SHP77 (cell line): ENCODE data around the gene MCF2L2.
A peak's percentile ranks its signal among the peaks of the same experiment; 100 is the strongest.
"Not testable (repeated sequence)": the region's sequence is repeated elsewhere in the genome, so short reads cannot be mapped to it uniquely, and the experiment has no call there.

Experiments used
- DNase-seq, 2 experiments: peaks; one replicate each; lab custom pipeline; 2025; lab: John Stamatoyannopoulos, UW

Gene MCF2L2

DNA sequence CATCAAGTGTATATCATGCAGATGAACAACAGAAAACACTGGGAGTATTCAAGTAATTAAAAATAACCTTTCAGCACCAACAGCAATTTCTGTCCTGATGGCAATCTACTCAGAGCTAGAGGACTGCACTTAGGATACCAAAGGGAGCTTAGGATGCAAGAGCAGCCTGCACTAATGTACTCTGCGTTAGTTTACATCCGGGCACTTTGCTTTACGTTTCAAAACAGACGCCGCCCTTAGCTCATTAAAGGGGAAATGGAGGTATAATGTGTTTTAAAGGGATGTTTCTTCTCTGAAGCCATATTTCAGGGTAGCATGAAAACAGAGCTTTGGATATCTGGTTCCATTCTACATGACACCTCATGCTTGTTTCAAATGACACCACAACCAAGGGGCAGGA, 189.4 kb downstream of the MCF2L2 start:
- no peak for DNase-seq

DNA sequence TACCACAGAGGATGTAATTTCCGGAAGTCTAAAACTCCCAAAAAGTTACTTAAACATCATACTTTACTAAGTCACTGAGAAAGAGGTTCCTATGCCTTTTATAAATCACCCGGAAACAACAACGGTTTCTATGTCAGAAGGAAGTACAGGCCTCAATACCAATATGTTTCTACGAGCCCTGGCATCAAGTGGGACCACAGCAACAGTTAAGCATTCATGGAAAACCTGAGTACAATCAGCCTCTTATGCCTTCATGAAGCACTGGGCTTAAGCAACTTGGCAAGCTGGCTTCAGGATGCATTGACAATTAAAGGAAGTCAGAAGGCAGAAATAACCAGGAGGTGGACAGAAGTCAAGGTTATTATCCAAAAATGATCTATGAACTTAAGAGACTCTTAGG, 194.5 kb downstream of the MCF2L2 start:
- no peak for DNase-seq

DNA sequence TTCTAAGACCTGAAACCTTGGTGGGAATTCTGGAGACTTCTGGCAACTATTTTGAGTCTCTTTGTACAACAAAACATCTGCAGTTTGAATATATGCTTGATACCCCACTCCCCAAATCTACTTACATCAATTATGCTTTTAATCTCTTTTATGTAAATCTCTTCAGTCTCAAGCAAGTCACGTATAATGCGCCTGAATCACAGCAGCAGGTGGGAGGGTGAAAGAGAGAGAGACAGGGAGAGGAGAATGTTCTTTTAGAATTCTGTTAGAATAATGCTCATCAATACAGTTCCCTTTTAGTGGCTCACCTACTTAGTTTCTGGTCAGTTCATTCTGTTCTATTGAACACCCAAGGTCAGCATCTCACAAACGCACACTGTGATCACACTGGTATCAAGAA, 197.6 kb downstream of the MCF2L2 start:
- no peak for DNase-seq

DNA sequence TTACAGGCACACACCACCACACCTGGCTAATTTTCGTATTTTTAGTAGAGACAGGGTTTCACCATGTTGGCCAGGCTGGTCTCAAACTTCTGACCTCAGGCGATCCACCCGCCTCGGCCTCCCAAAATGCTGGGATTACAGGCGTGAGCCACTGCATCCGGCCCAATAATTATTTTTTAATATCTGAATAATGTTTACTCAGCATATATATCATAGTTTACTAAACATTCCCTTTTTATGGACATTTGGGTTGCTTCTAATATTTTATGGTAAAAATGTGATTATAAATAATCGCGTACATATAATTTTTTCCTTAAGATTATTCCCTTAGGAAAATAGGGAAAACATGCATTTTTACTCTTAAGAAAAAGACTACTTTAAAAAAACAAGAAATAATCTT, 198.2 kb downstream of the MCF2L2 start:
- DNase-seq: not testable (repeated sequence)

DNA sequence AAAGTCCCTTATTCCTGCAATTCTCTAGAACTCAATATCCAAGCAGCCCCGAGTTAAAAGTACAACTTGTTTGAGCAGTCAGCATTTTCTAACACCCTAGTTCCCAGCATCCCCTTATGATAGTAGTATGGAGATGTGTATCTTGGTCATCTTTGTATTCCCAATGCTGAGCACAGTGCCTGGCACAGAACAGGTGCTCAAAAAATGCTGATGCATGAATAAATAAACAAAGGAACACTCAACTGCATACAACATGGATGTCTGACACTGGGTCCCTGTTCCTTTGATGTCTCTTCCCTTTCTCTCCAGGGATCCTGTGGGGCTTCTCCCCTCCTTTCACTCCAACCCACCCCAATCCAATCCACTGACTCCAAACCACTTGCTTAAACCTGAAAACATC, 199.2 kb downstream of the MCF2L2 start:
- DNase-seq: no peak

DNA sequence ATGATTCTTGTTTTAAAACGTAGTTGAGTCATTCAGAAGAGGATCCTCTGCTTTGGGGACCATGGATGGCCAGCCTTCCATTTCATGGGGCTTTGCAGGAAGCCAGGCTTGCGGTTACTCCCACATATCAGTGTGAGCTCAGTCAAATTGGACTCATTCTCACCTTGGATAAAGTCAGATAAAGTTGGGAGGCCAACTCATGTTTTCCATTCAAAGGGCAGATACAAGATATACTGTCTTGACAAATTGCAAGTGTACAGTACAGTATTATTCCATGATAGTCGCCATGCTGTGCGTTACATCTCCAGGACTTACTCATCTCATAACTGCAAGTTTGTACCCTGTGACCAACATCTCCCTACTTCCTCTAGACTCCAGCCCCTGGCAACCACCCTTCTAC, 200.8 kb downstream of the MCF2L2 start:
- no peak for DNase-seq

DNA sequence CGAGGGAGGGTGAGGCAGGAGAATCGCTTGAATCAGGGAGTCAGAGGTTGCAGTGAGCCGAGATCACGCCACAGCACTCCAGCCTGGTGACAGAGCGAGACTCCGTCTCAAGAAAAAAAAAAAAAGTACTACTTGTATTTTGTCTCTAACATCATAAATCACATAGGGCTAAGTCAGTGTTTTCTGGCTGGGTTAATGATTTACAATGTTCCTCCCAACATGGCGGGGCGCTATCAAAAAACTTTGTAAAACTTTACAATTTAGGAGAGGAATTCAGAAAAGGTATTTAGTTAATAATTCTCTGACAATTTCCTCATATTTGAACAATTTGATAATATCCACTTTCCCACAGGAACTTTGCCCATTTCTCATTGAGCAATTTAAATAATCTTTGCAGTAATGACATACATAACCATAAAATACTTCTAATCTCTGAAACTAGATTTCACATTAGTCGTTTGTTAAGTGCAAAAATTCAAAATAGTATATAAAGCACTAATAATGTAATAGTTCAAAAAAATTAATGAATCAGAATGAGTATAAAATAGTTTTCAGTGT, 202.0 kb downstream of the MCF2L2 start:
- DNase-seq: no peak

DNA sequence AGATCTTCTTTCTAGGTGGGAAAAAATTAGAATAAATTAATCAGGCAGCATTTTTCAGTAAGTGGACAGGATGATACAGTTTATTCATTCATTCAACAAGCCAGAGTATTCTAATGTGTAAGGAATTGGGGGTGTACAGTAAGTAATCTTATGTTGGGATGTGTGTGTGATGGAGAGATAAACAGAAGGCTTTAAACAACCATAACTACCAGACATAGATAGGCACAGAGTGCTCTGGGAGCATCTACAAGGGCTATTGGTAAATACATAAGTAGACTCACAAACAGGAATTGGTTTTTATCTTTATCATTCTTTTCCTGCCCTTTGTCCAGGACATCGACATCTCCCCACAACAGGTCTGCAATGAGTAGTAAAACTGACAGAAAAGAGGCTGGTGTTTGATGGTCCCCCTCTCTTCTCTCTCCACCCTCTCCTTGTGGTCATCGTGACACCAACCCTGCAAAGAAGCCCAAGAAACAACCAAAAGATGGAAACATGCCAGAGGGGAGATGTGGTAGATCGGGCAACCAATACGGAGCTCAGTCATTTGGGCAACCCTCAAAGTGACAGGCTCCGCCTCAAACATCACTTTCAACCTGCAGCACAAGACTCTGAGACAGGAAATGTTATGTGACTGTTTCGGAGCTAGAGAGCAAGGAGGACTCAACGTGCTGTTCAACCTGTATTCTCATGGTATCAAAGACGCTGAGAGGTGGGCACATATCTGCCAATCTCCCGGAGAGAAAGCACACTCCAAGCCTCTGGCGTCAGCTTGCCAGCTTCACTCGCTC, 204.0 kb downstream of the MCF2L2 start:
- DNase-seq: no peak

DNA sequence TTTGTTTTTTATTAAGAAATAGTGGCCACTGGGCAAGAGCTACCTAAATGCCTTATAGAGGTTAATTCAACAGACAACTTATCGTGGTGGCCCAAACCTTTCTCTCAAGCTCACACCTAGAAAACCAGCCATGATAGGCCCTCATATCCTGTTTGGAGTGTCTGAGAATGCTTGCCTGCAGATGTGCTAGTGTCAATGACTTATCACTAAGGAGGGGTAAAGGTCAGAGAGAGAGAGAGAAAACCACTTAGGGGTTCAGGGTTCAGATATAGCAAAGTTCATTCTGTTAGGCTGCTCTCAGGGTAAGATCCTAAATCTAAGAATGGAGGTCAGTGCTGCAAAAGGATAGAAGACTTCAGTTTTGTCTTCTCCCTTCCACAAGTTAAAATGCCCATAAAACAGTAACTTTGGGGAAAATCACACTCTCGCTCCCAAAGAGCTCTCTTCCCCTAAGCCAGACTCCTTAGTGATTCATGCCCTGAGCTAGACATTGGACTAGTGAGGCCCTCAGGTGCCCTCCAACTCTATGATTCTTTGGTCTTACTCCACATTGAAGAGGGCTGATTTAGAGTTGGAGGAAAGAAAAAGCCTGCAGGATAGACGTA, 205.7 kb downstream of the MCF2L2 start:
- no peak for DNase-seq

DNA sequence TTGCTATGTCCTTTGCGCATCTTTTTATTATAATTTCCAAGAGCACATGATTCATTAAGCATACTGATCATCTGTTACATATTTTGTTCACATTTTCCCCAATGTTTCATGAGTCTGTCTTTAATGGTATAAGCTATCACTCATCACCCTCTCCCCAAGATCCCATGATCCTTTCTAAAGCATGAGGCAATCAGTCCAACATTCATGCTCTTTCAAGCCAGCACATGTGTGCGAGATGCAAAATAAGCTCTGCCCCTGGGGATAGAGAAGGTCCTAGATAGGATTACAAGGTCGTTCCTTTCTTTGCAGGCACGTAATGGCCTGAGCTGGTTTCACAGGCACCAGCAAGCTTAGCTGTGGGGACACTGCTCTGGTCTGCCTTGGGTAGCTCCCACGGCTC, 207.6 kb downstream of the MCF2L2 start:
- no peak for DNase-seq

DNA sequence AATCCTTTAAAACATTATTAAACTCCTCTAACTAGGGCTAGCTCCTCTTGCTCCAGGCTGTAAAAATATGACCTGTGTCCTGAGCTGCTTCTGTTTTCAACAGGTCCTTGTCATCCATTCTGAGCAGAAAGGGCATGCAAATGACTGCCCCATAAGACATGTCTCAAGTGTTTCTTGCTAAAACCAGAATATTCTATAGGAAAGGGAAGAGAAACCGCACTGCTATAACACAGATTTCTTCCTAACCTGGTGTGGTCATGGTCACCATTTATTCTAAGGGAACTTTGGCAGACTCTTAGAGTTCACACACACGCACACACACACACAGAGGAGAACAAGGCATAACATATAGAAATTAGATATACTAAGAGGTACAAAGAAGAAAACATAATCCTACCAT, 209.6 kb downstream of the MCF2L2 start:
- no peak for DNase-seq

DNA sequence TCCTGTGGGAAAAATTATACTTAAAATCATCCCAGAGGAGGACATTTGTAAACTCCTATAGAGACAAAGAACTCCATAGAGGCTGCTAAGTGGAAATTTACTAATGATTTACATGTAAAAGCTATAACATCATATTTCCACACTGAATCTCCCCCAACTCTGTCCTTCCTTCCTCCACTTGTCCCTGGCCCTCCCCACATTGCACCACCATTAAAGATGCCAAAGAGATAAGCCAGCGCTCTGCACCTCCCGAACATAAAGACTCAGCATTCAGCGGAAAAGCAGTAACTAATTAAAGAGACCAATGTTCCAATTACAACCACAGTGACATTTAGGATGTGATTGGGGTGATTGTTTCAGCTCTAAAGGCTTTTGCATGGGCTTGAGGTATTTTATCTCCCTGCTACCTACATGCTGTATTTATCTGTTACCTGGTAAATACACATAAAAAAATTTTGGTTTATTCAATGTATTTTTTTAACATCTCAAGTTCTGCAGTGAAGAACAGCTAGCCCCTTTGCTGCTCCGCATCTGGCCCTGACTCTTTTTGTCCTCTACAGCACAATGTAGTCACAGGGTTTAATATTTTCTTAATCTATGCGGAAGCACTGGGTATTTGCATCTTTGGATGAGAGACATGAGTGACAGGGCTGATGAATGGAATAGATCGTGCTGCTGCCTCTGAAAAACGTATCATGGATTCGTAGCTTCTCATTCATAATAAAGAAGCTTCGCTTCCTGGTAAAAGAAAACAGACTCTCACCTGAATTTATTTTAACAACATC, 210.7 kb downstream of the MCF2L2 start:
- no peak for DNase-seq

DNA sequence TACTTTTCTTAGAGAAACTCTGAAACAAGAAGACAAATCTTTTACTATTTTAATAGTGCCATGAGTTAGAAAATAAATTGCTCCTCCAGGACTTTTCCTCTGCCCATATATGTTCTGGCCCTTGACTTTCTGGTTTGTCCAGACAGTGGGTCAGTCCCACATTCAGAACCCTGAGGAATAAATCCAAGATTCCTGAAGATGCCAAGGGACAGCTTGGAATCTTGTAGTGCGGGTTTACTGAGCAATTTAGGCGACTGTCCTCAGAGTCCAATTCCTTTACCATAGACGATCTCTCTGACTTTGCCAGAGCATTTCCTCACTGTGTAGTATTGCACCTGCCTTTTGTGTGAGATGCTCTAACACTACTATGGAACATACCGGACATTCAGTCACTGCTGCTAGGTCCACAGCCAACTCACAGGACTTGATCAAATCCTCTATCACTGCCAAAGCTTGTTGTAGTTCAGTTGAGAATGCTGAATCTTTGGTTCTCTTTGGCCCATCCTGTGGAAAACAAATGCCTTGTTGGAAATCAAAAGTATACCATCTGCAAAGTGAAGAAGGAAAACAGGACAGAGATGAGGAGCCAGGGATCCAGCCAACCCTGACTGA, 212.7 kb downstream of the MCF2L2 start:
- no peak for DNase-seq

DNA sequence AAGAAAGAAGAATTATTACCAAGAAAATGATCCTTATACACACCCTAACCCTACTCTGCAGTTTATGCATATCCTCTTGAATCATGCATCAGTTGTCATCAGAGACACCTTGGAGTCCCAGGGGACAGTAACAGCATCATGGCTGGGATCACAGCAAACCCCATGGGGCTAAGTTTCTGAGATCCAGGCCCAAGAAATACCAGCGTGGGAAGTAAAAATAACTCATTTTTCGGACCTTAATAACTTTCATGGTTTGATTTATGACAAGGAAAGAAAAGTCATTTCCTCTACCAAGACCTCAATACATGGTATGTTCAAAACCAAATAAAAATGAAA, 214.2 kb downstream of the MCF2L2 start:
- no peak for DNase-seq

DNA sequence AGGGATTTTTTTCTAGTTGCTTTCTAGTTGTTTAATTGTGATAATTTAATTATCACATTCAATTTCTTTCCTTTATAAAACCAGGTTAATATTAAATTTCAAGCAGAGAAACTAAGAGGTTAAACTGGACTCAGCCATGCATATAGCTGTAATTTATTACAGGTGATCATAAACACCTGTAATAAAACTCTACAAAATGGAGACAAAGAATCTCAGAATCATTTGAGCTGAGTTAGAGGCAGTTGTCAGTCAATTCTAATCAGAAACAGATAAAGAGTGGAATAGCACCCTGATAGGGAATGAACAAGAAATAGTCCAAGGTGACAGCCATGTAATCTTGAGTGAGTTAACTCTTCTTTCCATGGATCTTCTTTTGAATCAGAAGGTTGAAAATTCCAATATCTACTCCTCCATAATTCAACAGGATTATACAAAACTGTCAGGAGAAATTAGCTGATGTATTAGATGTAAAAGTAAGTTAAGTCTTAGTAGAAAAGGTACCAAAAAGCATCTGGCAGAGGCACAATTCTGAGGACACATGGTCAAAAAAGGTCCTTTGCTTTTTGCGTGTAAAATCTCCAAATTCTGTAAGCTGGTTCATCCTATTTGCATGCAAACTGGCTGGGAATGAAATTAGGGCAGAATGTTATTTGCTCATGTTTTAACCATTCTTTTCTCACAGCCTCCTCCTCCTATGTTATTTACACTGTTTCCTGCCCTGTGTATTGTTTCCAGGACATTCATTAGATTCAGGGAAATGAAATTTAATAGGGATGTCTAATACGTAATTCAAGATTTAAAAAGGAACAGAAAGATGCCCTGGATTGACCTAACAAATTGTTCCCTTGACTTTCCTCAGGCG, 214.8 kb downstream of the MCF2L2 start:
- no peak for DNase-seq

DNA sequence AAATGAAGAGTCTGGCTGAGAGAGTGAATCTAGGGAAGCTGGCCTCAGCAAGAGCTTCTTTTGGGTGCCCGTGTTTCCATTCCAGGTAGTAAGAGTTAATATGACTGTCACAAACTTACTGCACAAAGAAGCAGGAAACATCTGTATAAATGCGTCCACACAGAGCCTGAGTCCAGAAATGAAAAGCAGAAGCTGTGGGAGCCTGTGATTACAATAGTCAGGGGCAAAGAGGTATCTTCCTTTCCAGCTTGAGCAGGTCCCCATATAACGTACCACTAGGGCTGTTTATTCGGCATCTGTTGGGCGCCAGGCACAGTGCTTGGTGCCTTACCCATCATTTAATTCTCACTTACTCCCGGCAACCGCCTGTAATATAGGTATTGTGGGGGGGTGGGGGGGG, 215.9 kb downstream of the MCF2L2 start:
- DNase-seq: no peak

DNA sequence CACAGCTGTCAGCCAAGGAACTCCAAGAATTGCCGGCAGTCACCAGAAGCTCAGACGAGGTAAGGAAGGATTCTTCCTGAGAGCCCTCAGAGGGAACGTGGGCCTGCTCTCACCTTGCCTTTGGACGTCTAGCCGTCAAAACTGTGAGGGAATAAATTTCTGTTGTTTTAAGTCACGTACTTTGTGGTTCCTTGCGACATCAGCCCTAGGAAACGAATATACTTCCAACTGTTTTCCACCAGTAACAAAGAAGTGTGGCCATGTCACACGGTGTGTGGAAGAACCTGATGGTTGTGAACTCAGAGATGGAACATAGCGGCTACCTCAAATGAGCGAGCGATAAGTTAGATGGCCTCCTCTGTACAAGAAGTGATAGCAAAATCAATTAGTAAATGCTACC, 216.3 kb downstream of the MCF2L2 start:
- DNase-seq: no peak

DNA sequence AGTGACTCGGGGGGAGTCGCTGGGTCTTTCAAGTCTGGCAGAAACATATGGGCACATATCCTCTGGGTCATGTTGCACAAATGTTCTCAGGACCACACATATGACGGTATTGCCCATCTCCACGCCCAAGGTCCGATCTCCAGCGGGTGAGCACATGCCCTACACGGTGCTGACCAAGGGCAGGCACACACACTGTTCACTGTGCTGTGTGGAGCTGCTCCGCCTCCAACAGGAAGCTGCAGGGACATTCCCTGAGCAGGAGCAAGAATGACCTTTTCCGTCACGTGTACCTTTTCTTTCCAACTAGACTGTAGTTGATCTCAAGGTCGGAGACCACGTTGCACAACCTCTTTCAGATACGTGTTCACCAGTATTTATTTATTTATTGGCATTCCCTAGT, 217.1 kb downstream of the MCF2L2 start:
- peak in 1 of 2 experiments; percentile 19 for DNase-seq

DNA sequence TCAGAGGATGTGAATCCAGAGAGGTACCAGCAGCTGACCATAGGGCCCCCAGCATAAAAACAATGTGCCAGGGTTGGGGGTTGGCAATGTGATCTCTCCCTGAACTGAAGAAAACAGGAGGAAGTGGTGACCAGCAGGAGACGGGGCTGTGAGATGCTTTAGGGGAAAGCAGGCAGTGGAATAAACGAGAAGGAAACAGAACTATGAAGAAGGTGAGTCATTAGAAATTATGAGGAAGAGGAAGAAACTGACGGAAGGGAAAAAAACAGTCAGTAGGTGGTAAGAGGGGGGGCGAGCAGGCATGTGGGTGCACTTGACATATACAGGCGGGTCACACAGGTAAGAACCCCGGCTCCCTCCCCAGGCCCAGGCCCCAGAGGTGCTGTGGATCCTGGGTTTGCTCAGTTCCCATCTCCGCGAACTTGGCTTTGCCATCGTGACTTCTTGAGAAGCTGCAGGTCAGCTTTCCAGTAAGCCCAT, 217.5 kb downstream of the MCF2L2 start:
- no peak for DNase-seq

DNA sequence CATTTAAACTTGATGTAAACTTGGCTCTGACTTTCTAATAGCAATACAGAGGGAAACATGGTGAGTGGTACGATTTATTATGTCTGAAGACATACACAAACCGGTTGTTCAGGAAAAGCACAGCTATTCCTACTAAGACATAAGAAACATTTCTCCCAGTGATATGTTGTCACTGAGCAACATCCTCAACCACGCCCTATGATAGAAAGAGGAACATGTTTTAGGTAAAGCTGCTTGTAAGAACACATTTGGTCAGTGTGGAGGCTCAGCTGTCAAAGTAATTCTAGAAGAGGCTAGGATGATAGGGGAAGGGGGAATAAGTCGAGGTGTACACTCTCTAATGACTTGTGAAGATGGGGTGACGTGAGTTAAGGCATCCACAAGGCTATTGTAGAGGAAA, 218.1 kb downstream of the MCF2L2 start:
- no peak for DNase-seq

DNA sequence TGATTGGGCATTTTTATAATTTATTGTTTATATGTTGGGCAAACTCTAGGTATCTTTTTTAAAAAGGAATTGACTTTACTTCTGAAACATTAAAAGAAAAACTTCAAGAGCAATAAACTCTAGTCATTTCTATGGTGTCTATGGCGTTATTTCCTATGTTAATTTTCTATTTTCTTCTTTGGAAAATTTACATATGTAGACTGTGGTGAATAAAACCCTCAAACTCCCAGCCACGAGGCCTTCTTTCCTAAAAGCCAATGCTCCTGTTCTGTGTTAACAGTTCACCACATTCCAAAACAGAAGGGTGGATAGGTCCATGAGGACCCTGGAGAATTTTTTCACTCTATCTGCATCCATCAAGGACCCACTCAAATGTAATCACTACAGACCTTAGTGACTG, 219.6 kb downstream of the MCF2L2 start:
- no peak for DNase-seq
